ENCODE data around the gene RAB40C. TPM values are rescaled to one million over a fixed set of nuclear protein-coding genes. Genes with fewer than 3 reads are reported as not detected.

RAB40C gene
- total and polyA plus RNA-seq, 2 experiments from 2014 or later: 9.5 to 18.8 TPM

- H3F3A ChIP-seq (ENCODE audit: insufficient read depth): no peaks in the 10 kb centered on the region
- peak overlapping the region; percentile 75 for H3K4me2 ChIP-seq (ENCODE audit: unreplicated experiment)
- H3K9ac ChIP-seq: peak overlapping the region; percentile 78
- H3K9me3 ChIP-seq (ENCODE audit: low read depth): no peaks in the 10 kb centered on the region
- peaks cover 17% of the 10 kb centered on the region for H3K4me1 ChIP-seq (ENCODE audit: insufficient read depth)
- TF ChIP-seq EZH2 (IDR thresholded peaks at IDR 0.05; ENCODE audit: insufficient read depth, poor library complexity, severe bottlenecking) (no peak), EZH2phosphoT487 (IDR thresholded peaks at IDR 0.05; ENCODE audit: insufficient read depth, low read depth) (no peak)
- no peak overlapping the region for H2AFZ ChIP-seq
- H3K27ac ChIP-seq: peak overlapping the region; percentile 86
- in situ Hi-C loops (cut with MboI): no loop called here
- H3K36me3 ChIP-seq (ENCODE audit: low read depth): no peaks in the 10 kb centered on the region
- whole genome bisulfite sequencing, 2 experiments (ENCODE audit: low coverage in 1 of 2, low lambda C conversion rate in 2 of 2, missing lambda C conversion rate in 2 of 2): 82 to 86% methylated on average over 27 to 32 of the region's 32 CpGs
- no peaks in the 10 kb centered on the region for H3K9me2 ChIP-seq (ENCODE audit: insufficient read depth)
- H3K27me3 ChIP-seq (replicated peaks; ENCODE audit: insufficient read depth): peaks cover 10% of the 10 kb centered on the region; the same call in 1 of the 2 replicates
- DNase-seq: peak; percentile 20
- H3K4me3 ChIP-seq: peak overlapping the region; percentile 63; the same call in 1 of the 2 replicates
- no peaks in the 10 kb centered on the region for H3K79me2 ChIP-seq (ENCODE audit: insufficient read depth)
- no peaks in the 10 kb centered on the region for H4K20me1 ChIP-seq (ENCODE audit: insufficient read depth)
These were observed 34.1 kb upstream of the RAB40C start for GRCh38 chr16:555528-556473.

GRCh38 chr16:556474-557173, 33.2 kb upstream of the RAB40C start:
- 85 to 91% methylated on average over 19 to 32 of the region's 32 CpGs for WGBS, 2 experiments (ENCODE audit: low coverage in 1 of 2, low lambda C conversion rate in 2 of 2, missing lambda C conversion rate in 2 of 2)

GRCh38 chr16:557463-558297, 32.2 kb upstream of the RAB40C start:
- H3K4me3 ChIP-seq: no peak overlapping the region
- no peaks in the 10 kb centered on the region for H3K9me3 ChIP-seq (ENCODE audit: low read depth)
- 81 to 82% methylated on average over 23 of the region's 23 CpGs for WGBS, 2 experiments (ENCODE audit: low coverage in 1 of 2, low lambda C conversion rate in 2 of 2, missing lambda C conversion rate in 2 of 2)
- no peak overlapping the region for H2AFZ ChIP-seq
- peaks cover 17% of the 10 kb centered on the region for H3K4me1 ChIP-seq (ENCODE audit: insufficient read depth)
- no peaks in the 10 kb centered on the region for H4K20me1 ChIP-seq (ENCODE audit: insufficient read depth)
- no peak for DNase-seq
- no peaks in the 10 kb centered on the region for H3K9me2 ChIP-seq (ENCODE audit: insufficient read depth)
- H3K79me2 ChIP-seq (ENCODE audit: insufficient read depth): no peaks in the 10 kb centered on the region
- in situ Hi-C loops (cut with MboI): no loop called here
- H3F3A ChIP-seq (ENCODE audit: insufficient read depth): no peaks in the 10 kb centered on the region
- H3K27ac ChIP-seq: no peak overlapping the region
- H3K36me3 ChIP-seq (ENCODE audit: low read depth): no peaks in the 10 kb centered on the region
- no peak overlapping the region for H3K9ac ChIP-seq
- peaks cover 13% of the 10 kb centered on the region; the same call in 1 of the 2 replicates for H3K27me3 ChIP-seq (replicated peaks; ENCODE audit: insufficient read depth)
- H3K4me2 ChIP-seq (ENCODE audit: unreplicated experiment): no peak overlapping the region
- TF ChIP-seq EZH2 (IDR thresholded peaks at IDR 0.05; ENCODE audit: insufficient read depth, poor library complexity, severe bottlenecking) (no peak), EZH2phosphoT487 (IDR thresholded peaks at IDR 0.05; ENCODE audit: insufficient read depth, low read depth) (no peak)

More at GRCh38 chr16:556474-557173, 33.2 kb upstream of the RAB40C start:
- TF ChIP-seq EZH2 (IDR thresholded peaks at IDR 0.05; ENCODE audit: insufficient read depth, poor library complexity, severe bottlenecking) (no peak), EZH2phosphoT487 (IDR thresholded peaks at IDR 0.05; ENCODE audit: insufficient read depth, low read depth) (no peak)
- H3K4me2 ChIP-seq (ENCODE audit: unreplicated experiment): no peak overlapping the region
- H3F3A ChIP-seq (ENCODE audit: insufficient read depth): no peaks in the 10 kb centered on the region
- H3K4me3 ChIP-seq: no peak overlapping the region
- DNase-seq: no peak
- H3K27me3 ChIP-seq (replicated peaks; ENCODE audit: insufficient read depth): peaks cover 13% of the 10 kb centered on the region; the same call in 1 of the 2 replicates
- no peaks in the 10 kb centered on the region for H4K20me1 ChIP-seq (ENCODE audit: insufficient read depth)
- no peaks in the 10 kb centered on the region for H3K9me3 ChIP-seq (ENCODE audit: low read depth)
- H3K9ac ChIP-seq: no peak overlapping the region
- no peak overlapping the region for H2AFZ ChIP-seq
- H3K36me3 ChIP-seq (ENCODE audit: low read depth): no peaks in the 10 kb centered on the region
- no peak overlapping the region for H3K27ac ChIP-seq
- peaks cover 17% of the 10 kb centered on the region for H3K4me1 ChIP-seq (ENCODE audit: insufficient read depth)
- no peaks in the 10 kb centered on the region for H3K9me2 ChIP-seq (ENCODE audit: insufficient read depth)
- in situ Hi-C loops (cut with MboI): no loop called here
- H3K79me2 ChIP-seq (ENCODE audit: insufficient read depth): no peaks in the 10 kb centered on the region
